UCSD-AML1 (cell line): ENCODE data around the gene CDC42EP5.
"Not testable (repeated sequence)": the region's sequence is repeated elsewhere in the genome, so short reads cannot be mapped to it uniquely, and the experiment has no call there.

Experiments
- DNase-seq: peaks from one replicate; lab custom pipeline; 2025; ENCODE audit not compliant: unreplicated experiment; lab: John Stamatoyannopoulos, UW

The CDC42EP5 gene

GRCh38 chr19:54448774-54449700 is 24.1 kb downstream of the CDC42EP5 start, which contains the start of gene LENG8:
Gene LENG8, plus strand, starts transcription at chr19:54449199. Its CDS starts 2,146 bp downstream, at chr19:54451345.
- DNase-seq, result peak; percentile 98

GRCh38 chr19:54448040-54448773 is 24.9 kb downstream of the CDC42EP5 start:
- DNase-seq, result peak; percentile 79

- DNase-seq, result not testable (repeated sequence)
Observed at GRCh38 chr19:54446349-54446748, 26.7 kb downstream of the CDC42EP5 start.

GRCh38 chr19:54444737-54445136 is 28.4 kb downstream of the CDC42EP5 start:
- DNase-seq, result no peak

- DNase-seq, result no peak
Observed at GRCh38 chr19:54440641-54441040, 32.5 kb downstream of the CDC42EP5 start.

GRCh38 chr19:54439174-54439851 is 33.8 kb downstream of the CDC42EP5 start:
- peak; percentile 45 for DNase-seq

GRCh38 chr19:54436628-54437252 is 36.4 kb downstream of the CDC42EP5 start:
- no peak for DNase-seq

GRCh38 chr19:54436031-54436523 is 37.0 kb downstream of the CDC42EP5 start:
- no peak for DNase-seq

- no peak for DNase-seq
Observed at GRCh38 chr19:54435551-54436016, 37.5 kb downstream of the CDC42EP5 start.

- DNase-seq, result no peak
Observed at GRCh38 chr19:54434873-54435214, 38.3 kb downstream of the CDC42EP5 start.

- no peak for DNase-seq
Observed at GRCh38 chr19:54434112-54434872, 38.8 kb downstream of the CDC42EP5 start.

- no peak for DNase-seq
Observed at GRCh38 chr19:54433697-54434096, 39.4 kb downstream of the CDC42EP5 start.

GRCh38 chr19:54432144-54432738 is 40.9 kb downstream of the CDC42EP5 start:
- DNase-seq, result no peak

GRCh38 chr19:54431255-54431838 is 41.7 kb downstream of the CDC42EP5 start:
- no peak for DNase-seq

- DNase-seq, result peak; percentile 53
Observed at GRCh38 chr19:54430306-54431254, 42.5 kb downstream of the CDC42EP5 start.

GRCh38 chr19:54429545-54430227 is 43.4 kb downstream of the CDC42EP5 start:
- no peak for DNase-seq

- DNase-seq, result no peak
Observed at GRCh38 chr19:54429176-54429495, 44.0 kb downstream of the CDC42EP5 start.
